MCF 10A (cell line): Measurements from ENCODE around the gene REST. TPM values are rescaled to one million over a fixed set of nuclear protein-coding genes. Genes with fewer than 3 reads are reported as not detected.

Source experiments
- BruUV-seq: library from RNA; stranded (reverse); fragments of 400-500 nt; replicated peaks from 2 replicates; lab custom pipeline; 2021; lab: Mats Ljungman, UMichigan
- CTCF ChIA-PET: fragments of 300-600 bp; sonication (Branson Sonifier 250); formaldehyde crosslinking; extraction: SDS; loops from one replicate; lab custom pipeline; 2021; ENCODE audit warnings: antibody characterized with exemption, inconsistent platforms; lab: Yijun Ruan, JAX
- POLR2A ChIA-PET: fragments of 300-600, 350-650 bp; sonication (Branson Sonifier 250); formaldehyde crosslinking; extraction: SDS; loops from one replicate; lab custom pipeline; 2020; ENCODE audit warnings: antibody characterized with exemption, inconsistent platforms; lab: Yijun Ruan, JAX
- DNase-seq: peaks from one replicate; pipeline ENCODE4 v3.0.0-alpha.2; 2018; ENCODE audit not compliant: unreplicated experiment
- H3K27ac Mint-ChIP-seq: one replicate; pipeline ENCODE4 v1.8.0; 2022; ENCODE audit warnings: mild to moderate bottlenecking, low read depth, mixed read lengths; ENCODE audit not compliant: unreplicated experiment
- H3K27me3 Mint-ChIP-seq: one replicate; pipeline ENCODE4 v1.8.0; 2022; ENCODE audit warnings: mixed read lengths; ENCODE audit not compliant: insufficient read depth, unreplicated experiment
- H3K36me3 Mint-ChIP-seq: one replicate; pipeline ENCODE4 v1.8.0; 2022; ENCODE audit warnings: mild to moderate bottlenecking, moderate library complexity, mixed read lengths; ENCODE audit not compliant: insufficient read depth, unreplicated experiment
- H3K4me1 Mint-ChIP-seq: one replicate; pipeline ENCODE4 v1.8.0; 2022; ENCODE audit warnings: mixed read lengths; ENCODE audit not compliant: insufficient read depth, unreplicated experiment
- H3K4me3 Mint-ChIP-seq: one replicate; pipeline ENCODE4 v1.8.0; 2022; ENCODE audit warnings: mild to moderate bottlenecking, moderate library complexity, mixed read lengths; ENCODE audit not compliant: unreplicated experiment
- H3K9me3 Mint-ChIP-seq: one replicate; pipeline ENCODE4 v1.8.0; 2022; ENCODE audit warnings: mixed read lengths; ENCODE audit not compliant: unreplicated experiment
- CTCF ChIP-seq: fragments of 200-600 bp; IDR thresholded peaks from one replicate; pipeline ENCODE4 v1.8.0; 2022; ENCODE audit warnings: antibody characterized with exemption, mild to moderate bottlenecking; ENCODE audit not compliant: unreplicated experiment
- intact Hi-C: fragments of 100-400 bp; cut with micrococcal nuclease; formaldehyde crosslinking; loops from 2 replicates; pipeline ENCODE4 v1.14.1; 2022
- total RNA-seq: library from RNA; stranded (reverse); gene quantifications from 2 replicates; pipeline ENCODE4 v1.2.3, GENCODE V29; 2022

REST gene
- total RNA-seq, 1 experiment from 2014 or later = 50.5 TPM

- CTCF ChIA-PET = interaction anchor here (0.6 to 1.4 kb wide), 8 partner anchors 10 to 186 kb away, joined by 3 to 5 read pairs (median 4); no protein-coding TSS in a partner anchor
- POLR2A ChIA-PET = interaction anchor here (0.8 to 6.0 kb wide), 20 partner anchors 11 to 589 kb away, joined by 3 to 165 read pairs (median 8); partner anchors contain the start of genes AASDH, PAICS, PPAT and REST
- TSS peak; percentile 17 for BruUV-seq
- no peak for TF ChIP-seq CTCF
- Mint-ChIP-seq H3K27me3 (no peaks in the 10 kb centered on the region), H3K36me3 (peaks cover 60% of the 10 kb centered on the region), H3K27ac (peak overlapping the region; percentile 97), H3K9me3 (no peaks in the 10 kb centered on the region), H3K4me3 (peak overlapping the region; percentile 97), H3K4me1 (peaks cover 13% of the 10 kb centered on the region)
- DNase-seq = peak; percentile 47
- intact Hi-C loops = loop anchor here (2.0 kb wide), 1 partner anchor 68 kb away; no protein-coding TSS in a partner anchor
Observed at GRCh38 chr4:56976837-56977320, 69.2 kb downstream of the REST start.

GRCh38 chr4:56977321-56978012 is 69.8 kb downstream of the REST start, which contains the start of gene NOA1:
Gene NOA1, minus strand, starts transcription at chr4:56977606. Its CDS starts 21 bp downstream, at chr4:56977585.
- BruUV-seq = no TSS peak
- peak within 1 kb of the TSS; percentile 97 for H3K4me3 Mint-ChIP-seq
- H3K4me1 Mint-ChIP-seq = peaks cover 16% of the 10 kb centered on the region
- H3K36me3 Mint-ChIP-seq = peaks cover 54% of the 10 kb centered on the region
- peak within 1 kb of the TSS; percentile 97 for H3K27ac Mint-ChIP-seq
- ChIA-PET POLR2A (interaction anchor here (0.6 to 6.0 kb wide), 29 partner anchors 11 to 590 kb away, joined by 3 to 165 read pairs (median 5); partner anchors contain the start of genes AASDH, PAICS, PPAT and REST), CTCF (interaction anchor here (0.6 to 1.4 kb wide), 8 partner anchors 10 to 185 kb away, joined by 3 to 5 read pairs (median 4); no protein-coding TSS in a partner anchor)
- H3K27me3 Mint-ChIP-seq = no peaks in the 10 kb centered on the region
- peak; percentile 99 for DNase-seq
- no peaks in the 10 kb centered on the region for H3K9me3 Mint-ChIP-seq
- no peak for TF ChIP-seq CTCF
- intact Hi-C loops = loop anchor here (2.0 kb wide), 1 partner anchor 69 kb away; no protein-coding TSS in a partner anchor

GRCh38 chr4:56978750-56979303 is 71.1 kb downstream of the REST start, which contains the start of gene POLR2B:
Gene POLR2B, plus strand, starts transcription at chr4:56978896. Its CDS starts 90 bp downstream, at chr4:56978986.
- TF ChIP-seq CTCF = no peak
- Mint-ChIP-seq H3K36me3 (peaks cover 48% of the 10 kb centered on the region), H3K27me3 (no peaks in the 10 kb centered on the region), H3K9me3 (no peaks in the 10 kb centered on the region), H3K4me3 (peak within 1 kb of the TSS; percentile 97), H3K27ac (peak within 1 kb of the TSS; percentile 97), H3K4me1 (peaks cover 20% of the 10 kb centered on the region)
- peak; percentile 98 for DNase-seq
- BruUV-seq = TSS peak; percentile 73
- CTCF ChIA-PET = interaction anchor here (0.6 to 1.0 kb wide), 3 partner anchors 12 to 541 kb away, joined by 3 read pairs; no protein-coding TSS in a partner anchor
- POLR2A ChIA-PET = interaction anchor here (0.6 to 6.0 kb wide), 40 partner anchors 11 to 1583 kb away, joined by 3 to 165 read pairs (median 4); partner anchors contain the start of genes AASDH, PAICS, PPAT and REST
- intact Hi-C loops = no loop called here
